Measurements from ENCODE around the gene SLC43A3.
A peak's percentile ranks its signal among the peaks of the same experiment; 100 is the strongest.

The SLC43A3 gene

GRCh38 chr11:57426929-57427726 lies at the start of gene SLC43A3:
TSS of gene SLC43A3 (minus strand) at chr11:57427121. CDS start at chr11:57426172, 949 bp downstream.
- peak; percentile 91 for DNase-seq

GRCh38 chr11:57476047-57476756 lies 49.3 kb upstream of the SLC43A3 start:
- DNase-seq = no peak

DNA sequence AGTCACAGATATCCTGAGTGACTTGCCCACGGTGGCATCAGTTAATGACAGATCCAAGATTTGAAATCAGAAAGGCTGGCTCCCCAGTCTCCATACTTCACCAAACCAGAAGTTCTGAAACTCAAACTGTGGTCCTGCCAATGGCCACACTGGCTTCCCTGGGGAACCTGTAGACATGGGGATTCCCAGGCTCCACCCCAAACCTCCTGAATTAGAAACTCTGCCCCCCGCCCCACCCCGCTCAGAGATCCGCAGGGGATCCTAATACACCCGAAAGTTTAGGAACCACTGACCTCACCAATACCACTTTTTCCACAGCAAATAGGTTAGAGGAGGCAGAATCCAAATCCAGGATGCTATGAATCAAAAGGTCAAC lies 48.7 kb upstream of the SLC43A3 start:
- no peak for DNase-seq

- peak; percentile 46 for DNase-seq
Observed at GRCh38 chr11:57475191-57475590, 48.3 kb upstream of the SLC43A3 start.

DNA sequence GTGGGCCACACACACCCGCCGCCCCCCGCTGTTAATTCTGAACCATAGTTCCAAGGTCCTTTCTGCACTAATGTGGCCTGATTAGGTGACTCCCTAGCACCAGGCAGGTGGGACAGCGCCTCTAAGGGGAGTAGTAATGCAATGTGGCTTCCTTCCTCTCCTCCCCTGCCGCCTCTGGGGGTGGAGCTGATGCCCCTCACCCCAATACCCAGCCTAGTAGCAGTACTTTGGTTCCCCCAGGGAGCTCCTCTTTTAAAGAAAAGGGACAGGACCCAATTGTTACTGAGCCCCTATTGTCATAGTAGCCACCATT lies 47.8 kb upstream of the SLC43A3 start:
- DNase-seq = no peak

DNA sequence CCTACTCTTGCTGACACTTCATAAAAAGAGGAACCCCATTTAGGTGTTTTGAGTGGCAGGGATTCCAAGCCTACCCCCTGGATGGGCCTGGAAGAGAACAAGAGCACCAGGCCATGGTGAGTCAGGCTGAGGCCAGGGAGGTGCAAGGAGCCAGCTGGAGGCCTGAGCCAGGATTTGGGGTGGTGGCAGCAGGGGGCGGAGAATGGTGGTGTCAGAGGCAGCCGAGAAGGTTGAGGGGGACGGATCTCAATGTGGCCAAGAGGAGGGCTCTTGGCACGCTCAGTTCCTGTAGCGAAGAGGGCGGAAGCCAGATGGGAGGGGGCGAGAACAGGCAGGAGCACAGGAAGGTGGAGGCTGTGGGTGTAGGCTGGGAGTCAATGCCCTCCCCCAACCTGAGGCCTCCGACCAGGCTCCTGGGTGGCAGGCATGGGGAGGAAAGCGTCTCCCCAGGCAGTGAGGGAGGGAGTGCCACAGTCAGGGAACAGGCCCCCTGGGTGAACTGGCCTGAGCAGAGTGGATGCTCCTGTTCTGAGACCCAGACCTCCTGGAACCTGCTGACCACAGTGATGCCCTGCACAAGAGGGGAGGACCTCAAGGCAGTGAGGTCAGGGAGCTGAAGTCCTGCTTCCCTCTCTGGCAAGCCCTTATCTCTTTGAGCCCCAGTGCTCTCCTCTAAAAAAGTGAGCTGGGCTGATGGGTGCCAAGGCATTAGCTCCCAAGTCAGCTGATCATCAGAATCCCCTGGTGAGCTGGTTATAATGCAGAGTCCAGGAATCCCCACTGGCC lies 47.3 kb upstream of the SLC43A3 start:
- DNase-seq = no peak

DNA sequence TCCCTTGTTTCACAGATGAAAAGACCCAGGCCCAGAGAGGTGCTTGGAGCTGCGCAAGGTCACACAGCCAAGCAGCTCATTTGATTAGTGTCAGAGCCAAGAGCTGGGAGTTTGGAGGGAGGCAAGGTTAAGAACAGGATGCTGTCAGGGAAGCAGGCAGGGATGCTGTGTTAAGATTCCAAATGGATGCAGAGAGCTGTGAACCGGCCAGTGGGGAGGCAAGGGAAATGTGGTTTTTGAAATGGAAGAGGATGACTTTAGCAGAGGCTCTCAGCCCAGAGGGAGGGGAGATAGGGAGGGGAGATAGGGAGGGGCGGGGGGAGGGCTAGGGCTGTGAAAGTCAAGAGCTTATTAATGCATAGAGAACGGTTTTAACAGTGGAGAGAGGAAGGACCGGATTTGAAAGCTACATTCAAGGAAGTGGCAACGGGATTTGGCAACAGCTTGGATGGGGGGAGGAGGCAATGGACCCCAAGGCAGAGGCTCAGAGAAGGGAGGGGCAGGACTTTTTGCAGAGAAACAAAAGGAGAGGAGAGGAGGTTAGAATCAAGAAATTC lies 46.4 kb upstream of the SLC43A3 start:
- no peak for DNase-seq

- no peak for DNase-seq
Observed at GRCh38 chr11:57471496-57471895, 44.6 kb upstream of the SLC43A3 start.

- DNase-seq = no peak
Observed at GRCh38 chr11:57469268-57469667, 42.3 kb upstream of the SLC43A3 start.

- no peak for DNase-seq
Observed at GRCh38 chr11:57468276-57468675, 41.4 kb upstream of the SLC43A3 start.

- no peak for DNase-seq
Observed at GRCh38 chr11:57467508-57468157, 40.7 kb upstream of the SLC43A3 start.

GRCh38 chr11:57466680-57467079 lies 39.8 kb upstream of the SLC43A3 start:
- no peak for DNase-seq

GRCh38 chr11:57464539-57465181 lies 37.7 kb upstream of the SLC43A3 start:
- DNase-seq = no peak

GRCh38 chr11:57463671-57464538 lies 37.0 kb upstream of the SLC43A3 start:
- DNase-seq = no peak

DNA sequence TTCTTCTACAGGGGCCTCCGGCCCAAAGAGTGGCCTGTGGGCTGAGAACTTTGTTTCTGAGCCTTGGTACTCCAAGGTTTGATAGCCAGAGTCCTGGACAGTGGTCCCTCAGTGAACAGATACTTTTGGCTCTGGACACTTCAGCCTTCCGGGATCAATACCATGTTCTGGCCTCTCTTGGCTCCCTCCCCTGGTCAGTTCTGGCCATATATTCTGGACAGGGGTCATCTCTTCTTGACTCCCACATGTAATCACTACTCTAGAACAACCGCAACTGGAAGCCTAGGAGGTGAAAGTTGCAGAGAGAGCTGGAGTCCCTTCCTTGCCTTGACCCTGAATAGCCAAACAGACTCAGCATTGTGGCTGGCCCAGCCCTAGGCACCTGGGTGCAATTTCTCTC lies 35.7 kb upstream of the SLC43A3 start:
- DNase-seq = no peak

GRCh38 chr11:57461841-57462489 lies 35.0 kb upstream of the SLC43A3 start:
- no peak for DNase-seq

DNA sequence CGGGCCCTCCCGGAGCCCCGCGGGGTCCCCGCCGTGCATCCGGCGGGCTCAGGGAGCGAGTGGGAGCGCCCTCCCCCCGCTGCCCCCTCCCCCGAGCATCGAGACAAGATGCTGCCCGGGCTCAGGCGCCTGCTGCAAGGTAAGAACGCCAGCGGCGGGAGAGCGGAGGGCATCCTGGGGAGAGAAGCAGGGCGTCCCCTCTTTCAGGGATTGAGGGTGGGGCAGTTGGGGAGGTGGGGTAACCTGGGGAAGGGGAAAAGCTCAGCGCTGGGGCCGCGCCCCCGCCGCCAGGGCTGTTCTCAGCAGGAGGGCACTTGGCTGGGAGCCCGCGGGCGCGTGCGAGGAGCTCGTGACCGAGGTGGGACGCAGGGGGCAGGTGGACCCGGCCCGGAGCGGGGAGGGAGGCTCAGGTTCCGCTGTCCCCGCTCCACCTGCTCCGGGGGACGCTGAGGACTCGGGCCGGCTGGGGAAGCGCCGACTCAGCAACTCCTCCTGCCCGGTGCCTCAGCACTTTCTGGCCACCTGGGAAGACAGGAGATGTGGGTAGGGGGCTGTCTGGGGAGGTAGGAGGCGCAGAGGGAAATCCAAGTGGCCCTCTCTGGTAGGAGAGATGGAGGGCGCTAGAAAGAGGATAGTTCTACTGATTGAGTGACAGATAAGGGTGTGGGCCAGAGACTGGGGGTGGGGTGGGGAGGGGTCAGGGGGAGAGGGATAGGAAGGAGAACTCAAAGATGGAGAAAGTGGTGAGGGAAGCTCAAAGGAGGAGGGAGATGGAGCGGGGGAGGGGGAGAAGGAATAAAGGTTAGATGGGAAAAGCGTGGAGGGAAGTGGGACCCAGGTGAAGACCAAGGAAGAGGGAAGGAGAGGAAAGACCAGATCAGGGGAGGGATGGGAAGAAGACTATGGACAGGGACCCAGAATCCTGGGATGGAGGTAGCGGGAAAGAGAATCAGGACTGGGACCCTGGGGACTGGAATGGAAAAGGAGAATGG lies 34.1 kb upstream of the SLC43A3 start:
- DNase-seq = no peak

- peak; percentile 65 for DNase-seq
Observed at GRCh38 chr11:57460022-57460757, 33.3 kb upstream of the SLC43A3 start, which contains the start of gene RTN4RL2. TSS of gene RTN4RL2 (plus strand) at chr11:57460528. CDS start at chr11:57460866, 338 bp downstream.

Measured in EL (cell line).